H54 (cell line): ENCODE data around the gene AMER3.

Source experiments
- DNase-seq: peaks from one replicate; pipeline ENCODE4 v3.0.0; 2011; ENCODE audit warnings: low spot score, mixed read lengths; ENCODE audit not compliant: insufficient read length
- FAIRE-seq: peaks from 3 replicates; lab custom pipeline; 2011; peaks lifted over from hg19 to GRCh38; lab: Jason Lieb, UNC
- POLR2A ChIP-seq: IDR thresholded peaks from 2 replicates; pipeline ENCODE4 v1.6.1; 2011; ENCODE audit warnings: low read depth, mild to moderate bottlenecking, low read length

AMER3 gene

DNA sequence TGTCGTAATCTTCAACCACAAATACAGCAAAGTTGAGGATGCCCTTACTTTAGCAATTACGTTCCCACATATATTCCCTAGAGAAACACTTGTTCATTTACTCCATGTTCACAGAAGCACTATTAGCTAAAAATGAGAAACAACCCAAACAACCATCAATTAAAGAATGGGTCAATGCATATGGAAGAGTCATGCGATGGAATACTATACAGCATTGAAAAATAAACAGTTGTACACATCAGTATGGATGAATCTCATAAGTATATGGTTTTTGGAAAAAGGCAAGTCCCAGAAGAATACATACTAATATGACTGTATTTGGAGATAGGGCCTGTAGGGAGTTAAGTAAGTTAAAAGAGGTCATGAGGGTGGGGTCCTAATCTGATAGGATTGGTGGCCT lies 20.1 kb upstream of the AMER3 start:
- TF ChIP-seq POLR2A: no peak
- DNase-seq (no peak), FAIRE-seq (no peak)

DNA sequence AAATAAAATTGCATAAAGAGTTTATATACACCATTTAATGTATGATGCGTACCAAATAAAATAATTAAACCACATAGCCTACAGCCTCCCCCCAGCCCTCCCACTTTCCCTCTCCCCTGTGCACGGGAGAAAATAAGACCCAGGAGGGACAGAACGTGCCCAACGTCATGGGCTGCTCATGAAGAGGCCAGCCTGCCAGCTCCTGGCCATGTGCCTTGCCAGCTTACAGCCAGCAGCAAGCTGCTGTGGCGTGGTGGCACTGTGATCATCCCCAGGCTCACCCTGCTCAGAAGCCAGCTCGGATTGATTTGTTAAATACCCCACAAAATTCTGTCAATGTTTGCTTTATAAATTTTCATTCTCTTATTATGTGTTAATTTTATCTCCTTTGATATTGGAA lies 18.9 kb upstream of the AMER3 start:
- FAIRE-seq: no peak
- no peak for TF ChIP-seq POLR2A
- DNase-seq: no peak

DNA sequence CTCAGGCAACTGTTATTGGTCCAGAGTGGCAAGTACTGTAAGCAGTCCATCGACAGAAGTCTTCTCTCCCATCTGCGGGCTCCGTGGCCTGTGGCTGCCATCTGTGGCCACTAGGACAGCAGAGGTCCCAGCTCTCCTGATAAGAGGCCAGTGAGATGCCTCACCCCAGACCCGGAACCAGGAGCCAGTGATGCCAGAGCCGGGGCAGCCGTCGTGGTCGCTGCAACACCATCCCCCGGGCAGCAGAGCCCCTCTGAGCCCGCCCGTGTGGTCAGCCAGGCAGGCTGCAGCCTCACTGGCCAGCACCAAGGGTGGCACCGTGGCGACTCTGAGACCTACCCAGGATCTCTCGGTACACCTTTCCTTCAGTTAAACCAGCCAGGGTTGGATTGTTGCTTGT lies 17.7 kb upstream of the AMER3 start:
- no peak for DNase-seq
- no peak for FAIRE-seq
- no peak for TF ChIP-seq POLR2A

DNA sequence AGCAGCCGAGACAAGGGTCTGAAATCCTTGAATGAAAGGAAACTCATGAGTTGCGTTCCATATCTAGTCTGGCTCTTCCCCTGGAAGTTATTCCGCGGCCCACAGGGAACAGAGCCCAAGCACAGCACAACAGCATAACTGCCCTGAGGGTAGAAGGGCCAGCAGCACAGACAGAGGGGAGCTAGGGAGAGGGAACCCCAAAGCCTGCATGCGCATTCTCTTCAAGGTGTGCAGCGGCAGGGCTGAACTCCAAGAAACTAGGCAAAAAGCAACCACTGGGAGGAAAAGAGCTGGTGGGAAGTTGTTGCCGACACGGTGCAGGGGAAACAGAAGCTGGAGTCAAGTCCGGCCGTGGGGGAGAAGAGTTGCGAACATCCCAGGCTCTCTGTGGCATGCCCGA lies 14.7 kb upstream of the AMER3 start:
- FAIRE-seq (no peak), DNase-seq (no peak)

DNA sequence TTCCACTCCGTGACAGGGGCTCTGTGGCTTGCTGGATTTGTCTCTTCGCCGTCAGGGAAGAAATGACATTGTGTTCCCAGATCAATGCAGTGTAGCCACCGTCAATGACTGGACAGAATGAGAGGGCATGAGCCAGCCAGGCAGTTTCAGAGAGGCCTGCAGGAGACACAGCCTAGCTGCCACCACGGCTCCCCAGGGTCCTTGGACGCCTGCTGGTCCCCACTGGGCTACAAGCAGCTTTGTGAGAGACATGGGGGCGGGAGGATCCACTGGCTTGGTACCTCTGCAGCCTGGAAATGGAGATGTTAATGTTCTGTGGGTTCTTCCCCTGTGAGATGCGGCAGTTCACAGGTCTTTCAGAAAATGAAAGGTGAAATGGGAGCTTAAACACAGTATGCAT lies 12.1 kb upstream of the AMER3 start:
- no peak for DNase-seq
- FAIRE-seq: no peak

More for the DNA sequence above, 14.7 kb upstream of the AMER3 start:
- no peak for TF ChIP-seq POLR2A

DNA sequence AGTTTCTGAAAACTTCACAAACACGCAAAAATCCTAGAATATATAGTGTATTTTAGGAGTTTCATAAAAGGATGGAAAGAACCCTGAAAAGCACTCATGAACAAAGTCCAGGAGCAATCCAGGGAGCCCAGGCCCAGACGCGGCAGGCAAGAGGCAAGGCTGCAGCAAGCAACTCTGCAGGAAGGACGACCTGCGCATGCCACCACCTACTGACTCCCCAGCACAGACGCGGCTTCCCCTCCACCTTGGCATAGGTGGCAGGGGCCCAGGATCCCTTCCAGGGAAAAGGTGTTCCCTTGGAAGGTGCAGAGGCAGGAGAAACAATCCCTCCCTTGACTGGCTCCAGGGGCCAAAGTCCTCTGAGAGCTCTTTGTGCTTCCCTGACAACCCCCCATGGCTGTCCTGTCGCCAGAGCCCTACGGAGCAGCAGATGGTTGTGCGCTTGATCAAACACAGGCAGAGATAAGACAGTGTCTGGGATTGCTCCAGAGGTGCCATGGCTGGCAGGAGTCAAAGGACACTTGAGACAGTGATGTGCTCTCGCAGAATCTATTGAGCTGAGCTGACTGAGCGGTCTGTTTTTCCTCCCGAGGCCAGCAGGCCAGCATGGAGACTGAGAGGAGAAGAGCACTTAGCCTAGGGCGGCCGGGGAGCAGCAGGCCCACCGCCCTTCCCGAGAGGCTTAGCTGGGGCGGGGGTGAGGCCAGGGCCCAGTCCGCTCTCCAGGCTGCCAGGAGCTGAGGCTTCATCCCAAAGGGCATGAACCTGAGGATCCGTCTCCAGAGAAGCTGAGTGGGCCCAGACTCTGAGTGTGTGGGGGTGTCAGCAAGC lies 10.8 kb upstream of the AMER3 start:
- DNase-seq: no peak
- FAIRE-seq: no peak
- TF ChIP-seq POLR2A: no peak

More for the DNA sequence above, 12.1 kb upstream of the AMER3 start:
- TF ChIP-seq POLR2A: no peak

DNA sequence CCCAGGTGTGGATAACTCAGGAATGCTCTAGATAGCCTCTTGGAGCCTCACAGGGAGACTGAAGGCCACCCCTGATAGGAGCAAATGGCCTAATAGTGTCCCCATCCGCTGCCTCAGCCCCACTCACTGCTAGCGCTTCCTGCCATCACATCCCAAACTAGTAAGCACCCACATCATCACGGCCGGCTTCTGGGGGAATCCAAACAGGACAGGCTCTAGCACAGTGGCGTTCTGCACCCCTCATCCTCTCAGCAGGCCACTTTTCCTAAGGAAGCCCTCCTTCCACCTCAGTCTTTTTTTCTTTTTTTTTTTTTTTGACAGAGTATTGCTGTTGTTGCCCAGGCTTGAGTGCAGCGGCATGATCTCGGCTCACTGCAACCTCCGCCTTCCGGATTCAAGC lies 6.3 kb upstream of the AMER3 start:
- FAIRE-seq (no peak), DNase-seq (no peak)

DNA sequence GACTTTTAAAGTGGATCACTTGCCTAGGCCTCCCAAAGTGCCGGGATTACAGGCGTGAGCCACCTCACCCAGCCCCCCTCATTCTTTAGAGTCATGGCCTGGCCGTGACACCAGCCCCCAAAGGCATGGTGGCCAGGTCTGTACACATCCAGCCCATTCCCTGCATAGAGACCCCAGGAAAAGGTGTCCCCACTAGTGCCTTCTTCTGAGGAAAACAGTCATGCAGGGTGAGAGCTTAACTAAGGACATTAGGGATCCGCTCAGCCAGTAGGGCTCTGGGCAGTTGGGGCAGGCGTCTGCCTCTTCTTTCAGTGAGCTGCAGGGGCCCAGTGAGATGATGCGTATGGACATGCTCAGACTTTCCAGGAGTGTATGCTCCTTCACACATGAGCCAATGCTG lies 5.7 kb upstream of the AMER3 start:
- FAIRE-seq (no peak), DNase-seq (no peak)
- TF ChIP-seq POLR2A: no peak

More for the DNA sequence above, 6.3 kb upstream of the AMER3 start:
- TF ChIP-seq POLR2A: no peak

DNA sequence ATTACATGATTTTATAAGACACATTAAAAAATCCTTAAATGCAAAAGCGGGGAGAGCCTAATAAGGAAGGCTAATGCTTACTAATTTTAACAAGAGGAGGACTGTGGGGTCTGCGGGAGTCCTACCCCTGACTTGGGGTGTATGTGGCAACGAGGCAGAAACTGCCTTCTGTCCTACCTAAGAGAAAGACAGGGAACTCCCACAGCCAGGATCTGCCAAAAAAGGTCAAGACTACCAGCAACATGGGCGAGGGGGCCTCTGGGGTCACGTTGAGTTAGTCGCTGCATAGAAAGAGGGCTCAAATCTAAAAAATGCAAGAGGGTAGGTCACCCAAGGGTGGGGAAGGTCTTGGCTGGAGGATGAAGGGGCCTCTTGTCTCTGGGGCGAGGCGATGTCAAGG lies 529 bp upstream of the AMER3 start:
- no peak for TF ChIP-seq POLR2A
- FAIRE-seq (no peak), DNase-seq (no peak)

DNA sequence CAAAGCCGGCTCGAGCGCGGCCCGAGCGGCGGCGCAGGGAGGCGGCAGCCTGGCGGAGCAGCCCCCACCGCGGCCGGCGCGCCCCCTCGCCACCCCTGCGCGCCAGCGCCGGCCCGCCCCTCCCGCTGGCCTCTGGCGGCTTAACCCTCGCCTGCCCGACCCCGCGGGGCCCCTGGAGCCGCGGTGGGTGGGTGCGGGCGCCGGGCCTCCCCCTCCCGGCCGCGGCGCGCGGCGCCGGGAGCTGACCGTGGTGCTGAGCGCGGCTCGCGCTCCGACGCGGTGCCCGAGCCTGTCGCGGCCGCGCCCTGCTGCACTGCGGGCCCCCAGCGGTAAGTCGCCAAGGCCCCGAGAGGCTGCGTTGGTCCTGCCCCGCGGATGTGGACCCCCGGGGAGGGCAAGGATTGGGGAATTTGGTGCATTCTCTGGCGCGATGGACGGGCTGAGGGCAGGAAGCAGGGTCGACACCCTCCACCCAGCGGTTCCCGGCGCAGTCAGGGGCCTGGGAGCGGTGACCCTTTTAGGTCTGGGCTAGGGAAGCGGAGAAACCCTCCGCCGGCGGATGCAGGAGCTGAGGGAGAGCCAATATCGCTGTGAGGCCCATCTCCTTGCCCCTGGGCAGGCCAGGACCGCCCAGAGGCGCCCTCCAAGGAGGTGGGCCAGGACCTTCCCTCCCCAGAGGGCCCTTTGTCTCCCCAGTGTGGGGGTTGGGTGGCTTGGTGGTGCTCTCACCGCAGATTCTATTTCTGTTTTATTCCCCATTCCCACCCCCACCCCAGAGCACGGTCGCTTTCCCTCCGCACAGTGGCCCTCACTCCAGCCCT lies 923 bp downstream of the AMER3 start:
- DNase-seq (no peak), FAIRE-seq (no peak)
- no peak for TF ChIP-seq POLR2A

DNA sequence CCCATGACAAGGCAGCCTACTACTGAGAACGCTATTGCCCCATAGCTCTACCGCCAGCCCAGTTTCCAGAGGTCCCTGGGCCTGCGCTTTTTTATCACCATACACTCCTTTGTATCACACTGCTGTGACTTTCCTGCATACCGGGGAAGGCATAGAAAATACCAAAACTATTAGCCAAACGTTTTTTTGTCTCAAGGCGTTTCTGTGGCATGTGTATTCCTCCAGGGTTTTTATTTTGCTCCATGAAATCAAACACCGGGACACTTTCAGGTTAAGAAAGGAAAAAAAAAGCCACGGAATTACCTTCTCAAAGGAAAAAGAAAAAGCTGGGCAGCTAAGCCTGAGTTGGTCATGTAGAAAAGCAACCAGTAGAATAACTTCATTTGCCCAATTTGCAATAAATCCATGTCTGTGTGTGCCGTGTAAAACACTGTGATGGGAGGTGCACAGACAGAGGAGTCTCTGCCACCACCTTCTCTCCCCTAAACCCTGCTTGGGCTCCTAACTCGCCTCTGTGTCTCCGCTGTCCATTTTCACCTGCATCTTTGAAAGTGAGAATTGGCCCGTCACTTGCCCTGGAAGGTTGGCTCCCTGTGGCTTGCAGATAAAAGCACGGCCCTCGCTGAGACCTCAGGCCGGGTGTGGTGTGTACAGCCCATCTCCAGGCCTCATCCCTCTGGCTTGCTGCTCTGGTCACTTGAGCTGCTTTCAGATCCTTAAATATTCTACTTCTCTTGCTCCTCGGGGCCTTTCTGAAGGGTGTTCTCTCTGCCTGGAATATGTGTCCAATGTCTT lies 1.7 kb downstream of the AMER3 start:
- no peak for TF ChIP-seq POLR2A
- FAIRE-seq (no peak), DNase-seq (no peak)

DNA sequence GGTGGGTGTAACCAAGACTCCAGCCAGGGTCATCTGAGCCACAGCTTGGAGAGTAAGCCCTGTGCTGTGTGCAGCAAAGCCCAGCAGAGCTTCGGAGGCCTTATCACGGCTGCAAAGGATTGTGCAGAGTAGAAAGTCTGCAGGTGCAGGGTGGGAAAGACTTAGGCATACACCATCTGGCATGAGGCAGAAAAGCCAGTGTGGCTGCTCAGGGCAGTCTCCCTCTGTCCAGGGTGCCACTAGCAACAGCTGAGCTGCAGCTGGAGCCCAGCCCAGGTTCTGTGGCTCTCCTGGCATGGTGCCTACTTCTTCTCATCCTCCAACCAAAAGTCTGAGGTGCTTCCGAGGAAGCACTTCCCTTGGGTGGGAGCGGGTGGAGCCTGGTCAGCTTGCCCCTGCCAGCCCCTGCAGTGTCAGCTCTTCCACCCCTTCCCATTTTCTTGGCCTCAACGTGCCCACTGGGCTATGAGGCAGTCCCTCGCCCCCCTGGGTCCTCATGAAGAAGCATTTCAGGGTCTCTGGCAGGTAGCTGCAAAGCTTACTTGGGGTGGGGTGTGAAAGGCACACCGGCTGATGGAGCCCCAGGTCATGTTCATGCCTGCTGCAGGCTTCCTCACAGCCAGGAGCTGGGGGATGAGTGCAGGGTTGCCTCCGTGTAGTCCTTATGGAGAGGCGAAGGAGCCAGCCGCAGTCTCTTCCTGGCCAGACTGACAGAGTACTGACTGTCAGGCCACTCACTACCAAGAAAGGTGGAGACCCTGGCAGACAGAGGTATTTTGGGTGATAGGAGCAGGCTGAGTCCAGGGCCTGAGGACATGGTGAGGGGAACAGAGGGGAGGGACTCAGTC lies 4.8 kb downstream of the AMER3 start:
- DNase-seq: peak; percentile 77
- peak; percentile 60 for FAIRE-seq
- TF ChIP-seq POLR2A: no peak

DNA sequence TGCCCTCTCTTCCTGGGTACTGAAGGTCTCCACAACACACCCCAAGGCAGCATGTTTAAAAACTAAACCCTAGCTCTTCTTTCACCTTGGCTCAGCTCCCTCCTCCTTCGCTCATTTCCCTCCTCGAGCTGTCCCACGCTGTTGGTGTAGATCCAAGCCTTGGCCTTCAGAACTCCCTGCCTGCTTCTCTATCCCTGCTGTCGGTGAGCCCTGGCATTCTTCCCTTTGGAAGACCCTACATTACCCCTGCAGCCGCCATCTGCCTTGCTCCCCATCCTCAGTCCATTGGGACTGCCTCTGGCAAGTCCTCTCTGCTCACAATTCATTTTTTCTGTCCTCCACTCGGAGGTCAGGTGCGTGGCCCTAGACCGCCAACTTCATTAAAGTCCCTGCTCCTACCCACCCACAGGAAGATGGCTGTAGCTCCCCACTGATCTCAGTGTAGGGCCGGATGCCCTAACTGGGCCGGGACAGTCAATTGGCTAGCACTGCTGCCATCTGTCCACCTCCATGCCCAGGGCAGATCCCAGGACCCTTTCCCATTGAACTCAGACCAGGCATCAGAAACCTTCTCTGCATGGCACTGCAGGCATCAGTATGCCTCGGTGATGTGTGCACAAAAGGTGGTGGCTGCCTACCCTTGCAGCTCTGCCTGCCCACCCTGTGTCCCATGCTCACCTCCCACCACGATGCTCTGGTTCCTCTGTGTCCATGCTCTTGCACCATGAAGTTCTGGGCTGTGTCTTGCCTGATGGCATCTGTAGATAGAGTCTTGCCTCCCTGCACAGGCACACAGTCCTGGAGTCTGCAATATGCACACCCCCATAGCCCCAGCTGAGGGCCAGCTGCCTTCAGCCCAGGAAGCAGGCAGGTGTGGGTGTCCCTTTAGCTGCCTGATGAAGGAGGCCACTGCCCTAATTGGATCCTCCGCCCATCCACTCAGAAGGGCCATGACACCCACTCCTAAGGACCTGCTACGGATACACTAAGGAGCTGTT lies 5.7 kb downstream of the AMER3 start:
- FAIRE-seq: no peak
- no peak for TF ChIP-seq POLR2A

More for the DNA sequence above, 5.7 kb downstream of the AMER3 start:
- no peak for DNase-seq
